H1 (cell line): Measurements from ENCODE around the gene ATG9B. TPM values are rescaled to one million over a fixed set of nuclear protein-coding genes. Genes with fewer than 3 reads are reported as not detected.
A peak's percentile ranks its signal among the peaks of the same experiment; 100 is the strongest.

Experiments used
- CTCF ChIA-PET: fragments of 300-600 bp; sonication (Branson Sonifier 250); formaldehyde crosslinking; loops from one replicate; lab custom pipeline; 2021; ENCODE audit not compliant: partially characterized antibody; lab: Charles Lee
- POLR2A ChIA-PET: fragments of 300-600 bp; sonication (Branson Sonifier 250); formaldehyde crosslinking; loops from one replicate; lab custom pipeline; 2021; ENCODE audit warnings: inconsistent platforms; ENCODE audit not compliant: partially characterized antibody; lab: Charles Lee
- DNase-seq, 2 experiments: peaks; one replicate each; pipeline versions ENCODE4 v3.0.0 to v3.0.0-alpha.2; 2010 to 2022; ENCODE audit warnings: low spot score in 2 of 2, low read depth in 1 of 2, mixed read lengths in 1 of 2
- FAIRE-seq: peaks from 2 replicates; lab custom pipeline; 2011; peaks lifted over from hg19 to GRCh38; lab: Jason Lieb, UNC
- H2AFZ ChIP-seq: 2 replicates; pipeline ENCODE4 v1.8.1; 2012; ENCODE audit warnings: low read length, inconsistent platforms
- H2AK5ac ChIP-seq: 2 replicates; pipeline ENCODE4 v1.6.1; 2013; ENCODE audit warnings: low read depth, low read length
- H2BK120ac ChIP-seq: replicated peaks from 2 replicates; pipeline ENCODE3; 2013; ENCODE audit warnings: low read depth, low read length, inconsistent platforms
- H2BK12ac ChIP-seq: 2 replicates; pipeline ENCODE4 v1.6.1; 2013; ENCODE audit warnings: low read depth, low read length
- H2BK15ac ChIP-seq: 2 replicates; pipeline ENCODE4 v1.6.1; 2013; ENCODE audit warnings: low read length
- H2BK20ac ChIP-seq: 2 replicates; pipeline ENCODE4 v1.6.1; 2013; ENCODE audit warnings: low read length
- H2BK5ac ChIP-seq: 2 replicates; pipeline ENCODE4 v1.6.1; 2013; ENCODE audit warnings: low read depth, low read length
- H3K14ac ChIP-seq: 2 replicates; pipeline ENCODE4 v1.6.1; 2013; ENCODE audit warnings: inconsistent platforms; ENCODE audit not compliant: insufficient read length
- H3K18ac ChIP-seq: 2 replicates; pipeline ENCODE4 v1.6.1; 2013; ENCODE audit warnings: low read length; ENCODE audit errors: extremely low read depth
- H3K23ac ChIP-seq: 2 replicates; pipeline ENCODE4 v1.6.1; 2013; ENCODE audit warnings: inconsistent platforms; ENCODE audit not compliant: insufficient read length
- H3K23me2 ChIP-seq: 2 replicates; pipeline ENCODE4 v1.6.1; 2013; ENCODE audit warnings: low read depth, low read length
- H3K27ac ChIP-seq: 2 replicates; pipeline ENCODE4 v1.6.1; 2011; ENCODE audit warnings: low read depth, low read length, inconsistent platforms
- H3K27me3 ChIP-seq, 4 experiments: replicated peaks in 1 of 4; 1 replicate in 1 of 4; 2 replicates in 3 of 4; pipeline versions ENCODE4 v1.6.1 to v1.8.1; 2011 to 2013; ENCODE audit warnings: low read length in 3 of 4, mild to moderate bottlenecking in 3 of 4, inconsistent platforms in 2 of 4, mixed read lengths in 2 of 4, moderate library complexity in 1 of 4; ENCODE audit not compliant: control insufficient read depth in 3 of 4, insufficient read depth in 3 of 4; ENCODE audit errors: extremely low read depth in 1 of 4
- H3K36me3 ChIP-seq, 4 experiments: 2 replicates each; pipeline versions ENCODE4 v1.6.1 to v1.8.1; 2011 to 2013; ENCODE audit warnings: mild to moderate bottlenecking in 4 of 4, low read length in 3 of 4, moderate library complexity in 2 of 4, control low read depth in 1 of 4, inconsistent platforms in 1 of 4; ENCODE audit not compliant: insufficient read depth in 4 of 4, control insufficient read depth in 2 of 4
- H3K4ac ChIP-seq: replicated peaks from 2 replicates; pipeline ENCODE3; 2013; ENCODE audit warnings: low read length, low read depth, mixed read lengths, inconsistent platforms; ENCODE audit not compliant: insufficient read length
- H3K4me1 ChIP-seq, 4 experiments: replicated peaks in 1 of 4; 1 replicate in 1 of 4; 2 replicates in 3 of 4; pipeline versions ENCODE4 v1.6.1 to v1.8.1; 2011 to 2013; ENCODE audit warnings: low read length in 3 of 4, inconsistent platforms in 2 of 4, mixed read lengths in 1 of 4; ENCODE audit not compliant: insufficient read depth in 4 of 4, control insufficient read depth in 3 of 4
- H3K4me2 ChIP-seq, 2 experiments: 2 replicates each; pipeline versions ENCODE4 v1.6.1 to v1.8.1; 2011 to 2013; ENCODE audit warnings: low read depth in 2 of 2, low read length in 2 of 2, control low read depth in 1 of 2, inconsistent platforms in 1 of 2, mild to moderate bottlenecking in 1 of 2; ENCODE audit not compliant: insufficient read depth in 1 of 2
- H3K4me3 ChIP-seq, 4 experiments: fragments of 200-600, 300-600 bp in 1 of 4; sonication (generic), shearing (Covaris generic), sonication (Bioruptor Twin) in 1 of 4; 2 replicates each; pipeline versions ENCODE4 v1.5.1 to v1.8.1; 2011 to 2016; ENCODE audit warnings: low read length in 4 of 4, low read depth in 3 of 4, control low read depth in 2 of 4, inconsistent platforms in 2 of 4, mild to moderate bottlenecking in 2 of 4, mixed read lengths in 1 of 4, moderate library complexity in 1 of 4; ENCODE audit not compliant: insufficient read depth in 2 of 4; ENCODE audit errors: extremely low read depth in 1 of 4
- H3K56ac ChIP-seq: replicated peaks from 2 replicates; pipeline ENCODE3; 2013; ENCODE audit warnings: low read depth, mild to moderate bottlenecking, mixed read lengths, low read length, inconsistent platforms; ENCODE audit not compliant: insufficient read length
- H3K79me1 ChIP-seq: 2 replicates; pipeline ENCODE4 v1.6.1; 2013; ENCODE audit warnings: low read depth, low read length, control low read depth
- H3K79me2 ChIP-seq, 2 experiments: 2 replicates each; pipeline versions ENCODE4 v1.6.1 to v1.8.1; 2012 to 2013; ENCODE audit warnings: low read length in 2 of 2, mild to moderate bottlenecking in 2 of 2, inconsistent platforms in 1 of 2; ENCODE audit not compliant: insufficient read depth in 2 of 2, control insufficient read depth in 1 of 2
- H3K9ac ChIP-seq, 4 experiments: replicated peaks in 1 of 4; 1 replicate in 1 of 4; 2 replicates in 3 of 4; pipeline versions ENCODE4 v1.6.1 to v1.8.1; 2011 to 2013; ENCODE audit warnings: low read depth in 3 of 4, low read length in 3 of 4, control low read depth in 2 of 4, mild to moderate bottlenecking in 2 of 4, moderate library complexity in 2 of 4, inconsistent platforms in 1 of 4; ENCODE audit errors: extremely low read depth in 1 of 4
- H3K9me3 ChIP-seq, 2 experiments: 2 replicates each; pipeline versions ENCODE4 v1.6.1 to v1.8.1; 2012 to 2013; ENCODE audit warnings: mild to moderate bottlenecking in 2 of 2, moderate library complexity in 2 of 2, control low read depth in 1 of 2, inconsistent platforms in 1 of 2, low read depth in 1 of 2, low read length in 1 of 2, mixed read lengths in 1 of 2; ENCODE audit not compliant: insufficient read depth in 2 of 2
- H4K20me1 ChIP-seq, 2 experiments: replicated peaks in 1 of 2; 2 replicates each; pipeline versions ENCODE3 to v1.8.1; 2011 to 2013; ENCODE audit warnings: inconsistent platforms in 2 of 2, low read length in 2 of 2, mild to moderate bottlenecking in 1 of 2; ENCODE audit not compliant: insufficient read depth in 2 of 2, control insufficient read depth in 1 of 2
- H4K5ac ChIP-seq: 2 replicates; pipeline ENCODE4 v1.6.1; 2013; ENCODE audit warnings: low read length, low read depth, mixed read lengths, inconsistent platforms; ENCODE audit not compliant: insufficient read length
- H4K8ac ChIP-seq: 2 replicates; pipeline ENCODE4 v1.8.0; 2013; ENCODE audit warnings: mild to moderate bottlenecking, moderate library complexity, low read length, inconsistent platforms; ENCODE audit not compliant: insufficient read depth; ENCODE audit errors: extremely low read depth
- H4K91ac ChIP-seq: replicated peaks from 2 replicates; pipeline ENCODE3; 2013; ENCODE audit warnings: low read length, mixed read lengths, inconsistent platforms; ENCODE audit not compliant: insufficient read length
- CHD1 ChIP-seq: IDR thresholded peaks from 2 replicates; pipeline ENCODE4 v1.6.1; 2012; ENCODE audit warnings: low read depth, low read length, improper control_type of control experiment
- CHD2 ChIP-seq: IDR thresholded peaks from 2 replicates; pipeline ENCODE4 v1.6.1; 2012; ENCODE audit warnings: low read length, improper control_type of control experiment
- FOSL1 ChIP-seq: IDR thresholded peaks from 2 replicates; pipeline ENCODE4 v1.6.1; 2011; ENCODE audit warnings: mild to moderate bottlenecking, low read depth, low read length, moderate library complexity; ENCODE audit not compliant: insufficient read depth
- GABPA ChIP-seq: IDR thresholded peaks from 2 replicates; pipeline ENCODE4 v1.6.1; 2011; ENCODE audit warnings: mild to moderate bottlenecking, low read length, moderate library complexity, borderline replicate concordance; ENCODE audit not compliant: insufficient read depth
- JUND ChIP-seq: IDR thresholded peaks from 2 replicates; pipeline ENCODE4 v1.6.1; 2011; ENCODE audit warnings: mild to moderate bottlenecking, improper control_type of control experiment, low read length
- NANOG ChIP-seq: IDR thresholded peaks from 2 replicates; pipeline ENCODE4 v1.6.1; 2011; ENCODE audit warnings: low read length, low read depth, mild to moderate bottlenecking, inconsistent platforms; ENCODE audit not compliant: insufficient read depth, poor library complexity, severe bottlenecking
- NRF1 ChIP-seq: IDR thresholded peaks from 2 replicates; pipeline ENCODE4 v1.6.1; 2011; ENCODE audit warnings: mild to moderate bottlenecking, low read depth, low read length, improper control_type of control experiment
- POLR2A ChIP-seq, 2 experiments: IDR thresholded peaks; 1 replicate in 1 of 2; 2 replicates in 1 of 2; pipeline ENCODE4 v1.6.1; 2011; ENCODE audit warnings: low read depth in 2 of 2, low read length in 2 of 2, mild to moderate bottlenecking in 2 of 2; ENCODE audit errors: control extremely low read depth in 1 of 2
- POU5F1 ChIP-seq: IDR thresholded peaks from 2 replicates; pipeline ENCODE4 v1.6.1; 2011; ENCODE audit warnings: low read depth, mild to moderate bottlenecking, low read length, moderate library complexity
- RAD21 ChIP-seq, 2 experiments: IDR thresholded peaks in 1 of 2; conservative IDR thresholded peaks in 1 of 2; 2 replicates each; pipeline ENCODE4 v1.6.1; 2011; ENCODE audit warnings: low read depth in 2 of 2, low read length in 2 of 2, improper control_type of control experiment in 1 of 2, inconsistent platforms in 1 of 2, mild to moderate bottlenecking in 1 of 2, moderate library complexity in 1 of 2
- RNF2 ChIP-seq: fragments of 200-900, 300-1000 bp; sonication (generic); IDR thresholded peaks from 2 replicates; pipeline ENCODE4 v1.7.1; 2016; ENCODE audit warnings: borderline replicate concordance, low read depth, mild to moderate bottlenecking, antibody characterized with exemption, low read length; ENCODE audit not compliant: poor library complexity, severe bottlenecking; ENCODE audit errors: missing control alignments
- SAP30 ChIP-seq: fragments of 300-600 bp; sonication (generic); IDR thresholded peaks from 2 replicates; pipeline ENCODE4 v1.7.1; 2012; ENCODE audit warnings: low read length, moderate library complexity, mild to moderate bottlenecking, inconsistent platforms; ENCODE audit not compliant: insufficient read depth, insufficient replicate concordance
- TAF7 ChIP-seq: optimal IDR thresholded peaks from 2 replicates; pipeline ENCODE3; 2011; ENCODE audit warnings: low read depth, mild to moderate bottlenecking, inconsistent platforms, low read length, moderate library complexity, borderline replicate concordance
- WGBS, 2 experiments: shearing (Covaris generic) in 1 of 2; methylation state at CpG; one replicate each; pipeline versions ENCODE4 v1.1.6 to v1.1.7; 2013 to 2015; ENCODE audit warnings: low lambda C conversion rate in 2 of 2, mixed read lengths in 2 of 2, inconsistent platforms in 1 of 2, low coverage in 1 of 2, missing lambda C conversion rate in 1 of 2; ENCODE audit not compliant: insufficient replicate concordance in 2 of 2, insufficient coverage in 1 of 2, insufficient read length in 1 of 2; ENCODE audit errors: extremely low coverage in 1 of 2, missing lambda C conversion rate in 1 of 2; 5-methylcytosine and 5-hydroxymethylcytosine counted together
- polyA plus RNA-seq, 7 experiments: library from polyadenylated mRNA; depleted of rRNA in 3 of 7; stranded (reverse) in 5 of 7; unstranded in 2 of 7; fragments of >200 nt in 5 of 7; fragments of 200-250 nt in 2 of 7; gene quantifications; 1 replicate in 5 of 7; 2 replicates in 1 of 7; 4 replicates in 1 of 7; pipeline versions ENCODE4 v1.2.1 to v1.2.3, GENCODE V29; 2011 to 2013; ENCODE audit warnings: missing spikeins in 2 of 7, mixed read lengths in 2 of 7
- total RNA-seq: library from RNA; stranded (reverse); fragmentation: NEBNext Ultra II Directional; extraction: Animal tissue kit (Norgen Biotek cat#: 25700); gene quantifications from 2 replicates; pipeline ENCODE4 v1.2.1, GENCODE V29; 2021

The ATG9B gene
- total and polyA plus RNA-seq, 2 of the 8 experiments (the other 6 are each of a cell fraction or from before 2014, with no cell fraction given), result 1.4 to 2.3 TPM

DNA sequence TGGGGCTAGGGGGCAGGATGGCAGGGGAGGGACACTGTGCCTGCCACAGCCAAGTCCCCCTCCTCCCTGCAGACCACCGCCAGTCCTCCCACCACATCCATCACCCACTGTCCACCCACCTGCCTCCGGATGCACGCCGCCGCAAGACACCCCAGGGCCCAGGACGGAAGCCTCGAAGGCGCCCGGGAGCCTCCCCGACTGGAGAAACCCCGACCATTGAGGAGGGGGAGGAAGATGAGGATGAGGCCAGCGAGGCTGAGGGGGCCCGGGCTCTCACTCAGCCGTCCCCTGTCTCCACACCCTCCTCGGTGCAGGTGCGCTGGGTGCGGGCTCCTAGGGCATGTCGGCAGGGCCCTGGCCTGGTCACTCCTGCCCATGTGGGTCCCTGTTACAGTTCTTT is 40.2 kb upstream of the ATG9B start:
- ChIA-PET POLR2A (interaction anchor here (2.1 to 7.9 kb wide), 2 partner anchors 13 to 50 kb away, joined by 9 to 77 read pairs; no protein-coding TSS in a partner anchor), CTCF (interaction anchor here (0.6 to 9.0 kb wide), 4 partner anchors 13 to 251 kb away, joined by 5 to 81 read pairs (median 22); no protein-coding TSS in a partner anchor)
- H4K8ac ChIP-seq, result 0 out of 2 replicates have a peak overlapping the region, but pooled peaks have one; percentile 32
- H2BK20ac ChIP-seq, result no peak overlapping the region
- no peak overlapping the region for H2BK12ac ChIP-seq
- no peak overlapping the region for H4K91ac ChIP-seq
- peaks cover 5 to 38% (median 21%) of the 10 kb centered on the region in 4 experiments; a peak in 7 of 8 replicates for H3K36me3 ChIP-seq
- H3K4ac ChIP-seq, result no peak overlapping the region
- peaks cover 5 to 9% of the 10 kb centered on the region in 2 experiments for H4K20me1 ChIP-seq
- no peak overlapping the region for H2BK5ac ChIP-seq
- H3K4me3 ChIP-seq, result no peak overlapping the region
- peaks cover 20% of the 10 kb centered on the region; the same call in 1 of the 2 replicates for H3K23me2 ChIP-seq
- H3K18ac ChIP-seq, result no peak overlapping the region
- H3K56ac ChIP-seq, result no peak overlapping the region
- no peak overlapping the region for H2BK15ac ChIP-seq
- no peak overlapping the region for H2BK120ac ChIP-seq
- no peak overlapping the region for H4K5ac ChIP-seq
- no peak overlapping the region for H3K4me2 ChIP-seq
- no peak overlapping the region for H3K23ac ChIP-seq
- WGBS, 2 experiments, result 91% methylated on average over 16 of the region's 18 CpGs; no CpG with 5 or more reads in 1 of the 2 experiments
- no peak overlapping the region for H3K9ac ChIP-seq
- H3K14ac ChIP-seq, result no peak overlapping the region
- peaks cover 6 to 29% (median 24%) of the 10 kb centered on the region in 4 experiments for H3K4me1 ChIP-seq
- no peaks in the 10 kb centered on the region for H3K9me3 ChIP-seq
- H3K79me2 ChIP-seq, result peaks cover 0 to 8% of the 10 kb centered on the region in 2 experiments; a peak in 1 of 4 replicates
- H3K79me1 ChIP-seq, result peaks cover 6% of the 10 kb centered on the region; the same call in 1 of the 2 replicates
- no peaks in the 10 kb centered on the region for H3K27me3 ChIP-seq
- FAIRE-seq (no peak), DNase-seq (no peak)
- H3K27ac ChIP-seq, result no peak overlapping the region
- H2AFZ ChIP-seq, result no peak overlapping the region
- no peak overlapping the region for H2AK5ac ChIP-seq
- TF ChIP-seq RNF2 (no peak), NRF1 (no peak), TAF7 (no peak), POU5F1 (no peak), SAP30 (no peak), CHD2 (no peak), NANOG (no peak), RAD21 (IDR thresholded peaks at IDR 0.05 in 1 of 2, conservative IDR thresholded peaks at IDR 0.05 in 1 of 2; ENCODE audit: low read depth in 2 of 2, low read length in 2 of 2) (no peak), POLR2A (IDR thresholded peaks at IDR 0.05; ENCODE audit: control extremely low read depth in 1 of 2, low read depth in 2 of 2, low read length in 2 of 2) (no peak), JUND (no peak), CHD1 (no peak), GABPA (no peak), FOSL1 (no peak)
